Measurements from ENCODE around the gene MYH6. TPM values are rescaled to one million over a fixed set of nuclear protein-coding genes. Genes with fewer than 3 reads are reported as not detected.
A peak's percentile ranks its signal among the peaks of the same experiment; 100 is the strongest.

The MYH6 gene
- total and polyA plus RNA-seq, 2 of the 13 experiments (the other 11 are each of a cell fraction or from before 2014, with no cell fraction given), result 0.01 TPM; not detected in 1

DNA sequence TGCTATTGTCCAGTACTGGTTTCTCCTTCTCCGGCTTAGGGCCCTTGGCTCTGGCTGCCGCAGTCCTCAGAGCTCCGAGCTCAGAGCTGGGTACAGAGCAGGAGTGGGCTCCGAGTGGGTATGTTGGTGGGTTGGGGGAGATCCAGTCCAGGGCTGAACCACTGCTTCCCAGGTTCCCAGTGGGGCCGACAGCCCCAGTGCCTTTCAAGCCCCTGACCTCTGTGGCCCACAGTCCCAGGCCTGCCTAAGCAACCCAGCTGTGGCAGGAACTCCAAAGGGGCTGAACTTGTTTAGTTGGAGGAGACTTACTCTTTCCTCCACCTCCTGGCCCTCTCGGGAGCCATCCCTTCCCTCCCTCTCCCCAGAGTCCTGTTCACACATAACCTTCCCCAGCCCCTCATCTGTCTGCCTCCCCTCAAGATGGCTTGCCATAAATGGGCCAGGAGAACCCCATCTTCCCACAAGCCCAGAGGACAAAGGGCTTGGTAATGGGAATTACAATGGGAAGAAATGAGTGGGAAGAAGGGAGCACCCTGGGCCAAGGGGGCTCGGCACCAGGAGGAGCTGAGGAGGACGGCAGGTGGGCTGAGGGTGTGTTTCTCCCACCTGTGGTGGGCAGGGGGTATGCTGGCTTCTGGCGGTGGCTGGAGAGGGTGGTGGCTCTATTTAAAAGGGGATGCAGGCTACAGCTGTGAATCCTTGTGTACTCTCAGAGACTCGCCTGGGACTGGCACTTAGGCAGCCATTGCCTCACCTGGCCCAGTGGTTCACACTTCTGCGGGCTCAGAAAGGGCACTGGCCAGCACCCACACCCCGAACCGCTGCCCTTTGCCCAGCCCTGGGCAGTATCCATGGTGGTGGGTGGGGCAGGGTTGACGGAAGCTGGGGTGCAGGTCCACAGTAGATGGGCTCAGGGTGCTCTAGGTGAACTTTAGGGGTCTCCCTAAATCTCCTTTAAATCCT lies 3.8 kb upstream of the MYH6 start:
- TF ChIP-seq ZNF383 (CRISPR knock-in tag; IDR thresholded peaks at IDR 0.05; ENCODE audit: borderline replicate concordance) (0 out of 2 replicates have a peak, but pooled peaks have one; percentile 39), ATM (IDR thresholded peaks at IDR 0.05; ENCODE audit: borderline replicate concordance) (no peak), MTA1 (CRISPR knock-in tag; IDR thresholded peaks at IDR 0.05; ENCODE audit: borderline replicate concordance) (0 out of 2 replicates have a peak, but pooled peaks have one; percentile 24), ZNF556 (CRISPR knock-in tag; IDR thresholded peaks at IDR 0.05; ENCODE audit: borderline replicate concordance) (0 out of 2 replicates have a peak, but pooled peaks have one; percentile 28)
- TF ChIP-seq, protein P1, sequence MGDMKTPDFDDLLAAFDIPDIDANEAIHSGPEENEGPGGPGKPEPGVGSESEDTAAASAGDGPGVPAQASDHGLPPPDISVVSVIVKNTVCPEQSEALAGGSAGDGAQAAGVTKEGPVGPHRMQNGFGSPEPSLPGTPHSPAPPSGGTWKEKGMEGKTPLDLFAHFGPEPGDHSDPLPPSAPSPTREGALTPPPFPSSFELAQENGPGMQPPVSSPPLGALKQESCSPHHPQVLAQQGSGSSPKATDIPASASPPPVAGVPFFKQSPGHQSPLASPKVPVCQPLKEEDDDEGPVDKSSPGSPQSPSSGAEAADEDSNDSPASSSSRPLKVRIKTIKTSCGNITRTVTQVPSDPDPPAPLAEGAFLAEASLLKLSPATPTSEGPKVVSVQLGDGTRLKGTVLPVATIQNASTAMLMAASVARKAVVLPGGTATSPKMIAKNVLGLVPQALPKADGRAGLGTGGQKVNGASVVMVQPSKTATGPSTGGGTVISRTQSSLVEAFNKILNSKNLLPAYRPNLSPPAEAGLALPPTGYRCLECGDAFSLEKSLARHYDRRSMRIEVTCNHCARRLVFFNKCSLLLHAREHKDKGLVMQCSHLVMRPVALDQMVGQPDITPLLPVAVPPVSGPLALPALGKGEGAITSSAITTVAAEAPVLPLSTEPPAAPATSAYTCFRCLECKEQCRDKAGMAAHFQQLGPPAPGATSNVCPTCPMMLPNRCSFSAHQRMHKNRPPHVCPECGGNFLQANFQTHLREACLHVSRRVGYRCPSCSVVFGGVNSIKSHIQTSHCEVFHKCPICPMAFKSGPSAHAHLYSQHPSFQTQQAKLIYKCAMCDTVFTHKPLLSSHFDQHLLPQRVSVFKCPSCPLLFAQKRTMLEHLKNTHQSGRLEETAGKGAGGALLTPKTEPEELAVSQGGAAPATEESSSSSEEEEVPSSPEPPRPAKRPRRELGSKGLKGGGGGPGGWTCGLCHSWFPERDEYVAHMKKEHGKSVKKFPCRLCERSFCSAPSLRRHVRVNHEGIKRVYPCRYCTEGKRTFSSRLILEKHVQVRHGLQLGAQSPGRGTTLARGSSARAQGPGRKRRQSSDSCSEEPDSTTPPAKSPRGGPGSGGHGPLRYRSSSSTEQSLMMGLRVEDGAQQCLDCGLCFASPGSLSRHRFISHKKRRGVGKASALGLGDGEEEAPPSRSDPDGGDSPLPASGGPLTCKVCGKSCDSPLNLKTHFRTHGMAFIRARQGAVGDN (CRISPR knock-in tag; IDR thresholded peaks at IDR 0.05), result 0 out of 2 replicates have a peak, but pooled peaks have one; percentile 18
- Histone ChIP-seq H3K79me2 (ENCODE audit: insufficient read depth, low read length) (no peaks in the 10 kb centered on the region), H3K36me3 (replicated peaks in 1 of 2; ENCODE audit: control insufficient read depth in 1 of 2, insufficient read depth in 2 of 2, low read length in 2 of 2) (no peaks in the 10 kb centered on the region), H4K20me1 (ENCODE audit: insufficient read depth, low read length) (no peaks in the 10 kb centered on the region), H3K27me3 (ENCODE audit: control insufficient read depth in 1 of 2, insufficient read depth in 2 of 2, low read length in 2 of 2) (peaks cover 51 to 99% of the 10 kb centered on the region in 2 experiments), H3K9ac (ENCODE audit: insufficient read depth, low read depth, low read length) (no peak overlapping the region), H3K4me1 (ENCODE audit: insufficient read depth, low read length) (no peaks in the 10 kb centered on the region), H2AFZ (ENCODE audit: low read length) (no peak overlapping the region), H3K4me2 (ENCODE audit: low read depth, low read length) (no peak overlapping the region), H3K27ac (ENCODE audit: extremely low read length, insufficient read depth, low read length) (no peak overlapping the region), H3K9me3 (ENCODE audit: low read length) (no peaks in the 10 kb centered on the region), H3K4me3 (replicated peaks in 1 of 3; ENCODE audit: insufficient read depth in 1 of 3, low read depth in 2 of 3, low read length in 3 of 3) (no peak overlapping the region)
- DNase-seq (ENCODE audit: low spot score) (no peak), FAIRE-seq (no peak), ATAC-seq (no peak)
- ChIA-PET POLR2A (interaction anchor here (1.4 kb wide), 1 partner anchor 91 kb away, joined by 3 read pairs; the partner anchor contains the start of gene PABPN1), CTCF (ENCODE audit: low intra/inter-chr PET ratio, low total read pairs) (no interaction called here)
- BruUV-seq (replicated peaks), result no TSS peak
- intact Hi-C loops (cut with micrococcal nuclease; ENCODE audit: unreplicated experiment), result no loop called here
- 16% methylated on average over 14 of the region's 14 CpGs for WGBS (ENCODE audit: low lambda C conversion rate)
- in situ Hi-C loops (cut with HindIII; ENCODE audit: extremely low pct_ligation_motif_present, low pct_unique_long_range_greater_than_20kb), result no loop called here
